ENCODE results near the gene GULP1.
"Not testable (repeated sequence)": the region's sequence is repeated elsewhere in the genome, so short reads cannot be mapped to it uniquely, and the experiment has no call there.

Gene GULP1

GRCh38 chr2:188435115-188435514 lies 143.4 kb downstream of the GULP1 start:
- no peak for ATAC-seq

- ATAC-seq = no peak
Observed at GRCh38 chr2:188437537-188437936, 145.9 kb downstream of the GULP1 start.

GRCh38 chr2:188439986-188440385 lies 148.3 kb downstream of the GULP1 start:
- ATAC-seq = no peak

- ATAC-seq = no peak
Observed at GRCh38 chr2:188440849-188441248, 149.2 kb downstream of the GULP1 start.

GRCh38 chr2:188441288-188441947 lies 149.7 kb downstream of the GULP1 start:
- ATAC-seq = peak in 1 of 2 donors; percentile 25

- ATAC-seq = no peak
Observed at GRCh38 chr2:188443207-188443606, 151.5 kb downstream of the GULP1 start.

GRCh38 chr2:188444106-188444835 lies 152.6 kb downstream of the GULP1 start:
- ATAC-seq = no peak

- no peak for ATAC-seq
Observed at GRCh38 chr2:188449561-188449960, 157.9 kb downstream of the GULP1 start.

GRCh38 chr2:188449971-188450370 lies 158.3 kb downstream of the GULP1 start:
- ATAC-seq = no peak

GRCh38 chr2:188450732-188451483 lies 159.2 kb downstream of the GULP1 start:
- no peak for ATAC-seq

GRCh38 chr2:188452084-188452483 lies 160.4 kb downstream of the GULP1 start:
- no peak for ATAC-seq

GRCh38 chr2:188456114-188456909 lies 164.6 kb downstream of the GULP1 start:
- ATAC-seq = no peak

- ATAC-seq = no peak
Observed at GRCh38 chr2:188459061-188459460, 167.4 kb downstream of the GULP1 start.

- not testable (repeated sequence) for ATAC-seq
Observed at GRCh38 chr2:188466078-188466477, 174.4 kb downstream of the GULP1 start.

- ATAC-seq = no peak
Observed at GRCh38 chr2:188466761-188467160, 175.1 kb downstream of the GULP1 start.

GRCh38 chr2:188471166-188471565 lies 179.5 kb downstream of the GULP1 start:
- no peak for ATAC-seq

- ATAC-seq = no peak
Observed at GRCh38 chr2:188473306-188473705, 181.6 kb downstream of the GULP1 start.

- ATAC-seq = no peak
Observed at GRCh38 chr2:188474316-188474715, 182.6 kb downstream of the GULP1 start.

- no peak for ATAC-seq
Observed at GRCh38 chr2:188475945-188476344, 184.3 kb downstream of the GULP1 start.

GRCh38 chr2:188477564-188478103 lies 186.0 kb downstream of the GULP1 start:
- ATAC-seq = no peak

- ATAC-seq = peak; percentile 32 to 38
Observed at GRCh38 chr2:188478724-188479123, 187.1 kb downstream of the GULP1 start.

GRCh38 chr2:188481474-188481873 lies 189.8 kb downstream of the GULP1 start:
- no peak for ATAC-seq

- ATAC-seq = no peak
Observed at GRCh38 chr2:188485496-188485895, 193.8 kb downstream of the GULP1 start.

Data from activated CD4-positive, CD25-positive, alpha-beta regulatory T cell treated with anti-CD3 and anti-CD28 coated beads, Interleukin-2, amount 50 U/mL, for 24 hours (primary cell).